C4-2B (cell line): ENCODE data around the gene ALDH7A1.

Experiments
- ZFX ChIP-seq: fragments of 450-650 bp; IDR thresholded peaks from 2 replicates; pipeline ENCODE4 v1.6.1; 2017
- TF ChIP-seq, protein P1 (sequence below): fragments of 450-650 bp; conservative IDR thresholded peaks from 2 replicates; pipeline ENCODE4 v1.5.1; 2017; ENCODE audit warnings: mild to moderate bottlenecking

DNA sequence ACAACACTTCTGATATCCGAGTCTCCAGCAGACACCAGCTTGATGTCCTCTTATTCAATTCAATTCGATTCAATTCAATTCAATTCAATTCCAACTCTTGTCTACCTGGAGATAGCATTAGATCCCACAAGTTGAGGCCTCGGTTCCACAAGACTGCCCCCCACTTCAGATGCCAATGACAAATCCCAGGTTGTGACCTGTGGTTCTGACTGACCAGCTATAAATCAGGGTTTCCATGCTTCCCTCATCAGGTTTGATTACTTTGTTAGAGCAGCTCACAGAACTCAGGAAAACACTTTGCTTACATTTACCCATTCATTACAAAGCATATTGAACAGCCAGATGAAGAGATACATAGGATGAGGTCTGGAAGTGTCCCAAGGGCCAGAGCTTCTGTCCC, 82.6 kb downstream of the ALDH7A1 start:
- TF ChIP-seq, protein P1, sequence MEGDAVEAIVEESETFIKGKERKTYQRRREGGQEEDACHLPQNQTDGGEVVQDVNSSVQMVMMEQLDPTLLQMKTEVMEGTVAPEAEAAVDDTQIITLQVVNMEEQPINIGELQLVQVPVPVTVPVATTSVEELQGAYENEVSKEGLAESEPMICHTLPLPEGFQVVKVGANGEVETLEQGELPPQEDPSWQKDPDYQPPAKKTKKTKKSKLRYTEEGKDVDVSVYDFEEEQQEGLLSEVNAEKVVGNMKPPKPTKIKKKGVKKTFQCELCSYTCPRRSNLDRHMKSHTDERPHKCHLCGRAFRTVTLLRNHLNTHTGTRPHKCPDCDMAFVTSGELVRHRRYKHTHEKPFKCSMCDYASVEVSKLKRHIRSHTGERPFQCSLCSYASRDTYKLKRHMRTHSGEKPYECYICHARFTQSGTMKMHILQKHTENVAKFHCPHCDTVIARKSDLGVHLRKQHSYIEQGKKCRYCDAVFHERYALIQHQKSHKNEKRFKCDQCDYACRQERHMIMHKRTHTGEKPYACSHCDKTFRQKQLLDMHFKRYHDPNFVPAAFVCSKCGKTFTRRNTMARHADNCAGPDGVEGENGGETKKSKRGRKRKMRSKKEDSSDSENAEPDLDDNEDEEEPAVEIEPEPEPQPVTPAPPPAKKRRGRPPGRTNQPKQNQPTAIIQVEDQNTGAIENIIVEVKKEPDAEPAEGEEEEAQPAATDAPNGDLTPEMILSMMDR: no peak
- TF ChIP-seq ZFX: no peak
